HepG2 (cell line): ENCODE results near the gene TANGO6. TPM values are rescaled to one million over a fixed set of nuclear protein-coding genes. Genes with fewer than 3 reads are reported as not detected.

ENCODE experiments used
- ATAC-seq: fragments of 200-7000 bp; cut with Tn5 transposase; 3 replicates; pipeline ENCODE4 v1.9.1; 2020; ENCODE audit warnings: mild to moderate bottlenecking, moderate library complexity
- BruUV-seq: library from RNA; stranded (reverse); fragments of 400-500 nt; replicated peaks from 2 replicates; lab custom pipeline; 2021; lab: Mats Ljungman, UMichigan
- CTCF ChIA-PET: fragments of 300-600 bp; formaldehyde crosslinking; extraction: SDS; loops from one replicate; lab custom pipeline; 2021; ENCODE audit warnings: low total read pairs, inconsistent platforms, low intra/inter-chr PET ratio; lab: Yijun Ruan, JAX
- POLR2A ChIA-PET: fragments of 350-600 bp; sonication (Branson Sonifier 250); formaldehyde crosslinking; loops from one replicate; lab custom pipeline; 2020; ENCODE audit warnings: antibody characterized with exemption, inconsistent platforms; lab: Yijun Ruan, JAX
- DNase-seq: peaks from one replicate; pipeline ENCODE4 v3.0.0-alpha.2; 2015; ENCODE audit warnings: low spot score
- FAIRE-seq: peaks from 3 replicates; lab custom pipeline; 2011; peaks lifted over from hg19 to GRCh38; lab: Jason Lieb, UNC
- H2AFZ ChIP-seq: one replicate; pipeline ENCODE4 v1.6.1; 2011; ENCODE audit warnings: low read length, inconsistent platforms
- H3K27ac ChIP-seq: fragments of 300-600 bp; 3 replicates; pipeline ENCODE4 v1.8.0; 2011; ENCODE audit warnings: mixed run types, mild to moderate bottlenecking, mixed read lengths, low read length, inconsistent platforms; ENCODE audit not compliant: insufficient read depth; ENCODE audit errors: extremely low read length
- H3K27me3 ChIP-seq, 2 experiments: fragments of 200-600 bp in 1 of 2; 2 replicates in 1 of 2; 3 replicates in 1 of 2; pipeline versions ENCODE4 v1.6.0 to v1.8.0; 2011; ENCODE audit warnings: low read length in 2 of 2, mild to moderate bottlenecking in 2 of 2, moderate library complexity in 2 of 2, inconsistent platforms in 1 of 2; ENCODE audit not compliant: insufficient read depth in 2 of 2, control insufficient read depth in 1 of 2
- H3K36me3 ChIP-seq, 2 experiments: fragments of 200-600 bp in 1 of 2; replicated peaks in 1 of 2; 2 replicates in 1 of 2; 3 replicates in 1 of 2; pipeline versions ENCODE4 v1.5.1 to v1.8.0; 2011; ENCODE audit warnings: low read length in 2 of 2, inconsistent platforms in 1 of 2; ENCODE audit not compliant: insufficient read depth in 2 of 2, control insufficient read depth in 1 of 2
- H3K4me1 ChIP-seq: 2 replicates; pipeline ENCODE4 v1.5.1; 2012; ENCODE audit warnings: low read length, inconsistent platforms; ENCODE audit not compliant: insufficient read depth
- H3K4me2 ChIP-seq: 2 replicates; pipeline ENCODE4 v1.6.0; 2011; ENCODE audit warnings: low read depth, low read length, inconsistent platforms
- H3K4me3 ChIP-seq, 3 experiments: fragments of 200-600 bp in 1 of 3; sonication (generic), shearing (Covaris generic) in 1 of 3; replicated peaks in 1 of 3; 2 replicates each; pipeline ENCODE4 v1.5.1; 2011 to 2016; ENCODE audit warnings: low read length in 3 of 3, inconsistent platforms in 2 of 3, low read depth in 2 of 3, mild to moderate bottlenecking in 2 of 3, control low read depth in 1 of 3, mixed read lengths in 1 of 3; ENCODE audit not compliant: insufficient read depth in 1 of 3
- H3K79me2 ChIP-seq: one replicate; pipeline ENCODE4 v1.6.1; 2011; ENCODE audit warnings: low read length, inconsistent platforms; ENCODE audit not compliant: insufficient read depth
- H3K9ac ChIP-seq: 2 replicates; pipeline ENCODE4 v1.6.0; 2011; ENCODE audit warnings: mild to moderate bottlenecking, low read depth, low read length, inconsistent platforms; ENCODE audit not compliant: insufficient read depth
- H3K9me3 ChIP-seq: 2 replicates; pipeline ENCODE4 v1.5.1; 2012; ENCODE audit warnings: mild to moderate bottlenecking, low read length
- H4K20me1 ChIP-seq: 2 replicates; pipeline ENCODE4 v1.6.0; 2011; ENCODE audit warnings: inconsistent platforms, mild to moderate bottlenecking, low read length, moderate library complexity; ENCODE audit not compliant: insufficient read depth
- CCDC6 ChIP-seq: sonication (generic); formaldehyde crosslinking; IDR thresholded peaks from 2 replicates; pipeline ENCODE4 v1.8.1; 2022; ENCODE audit warnings: mild to moderate bottlenecking, missing genetic modification reagents, moderate library complexity
- EED ChIP-seq: sonication (generic); formaldehyde crosslinking; IDR thresholded peaks from 2 replicates; pipeline ENCODE4 v1.5.0; 2020; ENCODE audit warnings: mild to moderate bottlenecking, missing genetic modification reagents
- FOSL1 ChIP-seq: sonication (generic); formaldehyde crosslinking; IDR thresholded peaks from 2 replicates; pipeline ENCODE4 v1.9.0; 2021; ENCODE audit warnings: missing genetic modification reagents, borderline replicate concordance
- HOXA9 ChIP-seq: sonication (generic); formaldehyde crosslinking; IDR thresholded peaks from 2 replicates; pipeline ENCODE4 v1.8.1; 2022; ENCODE audit warnings: missing genetic modification reagents, mild to moderate bottlenecking, moderate library complexity, borderline replicate concordance
- ZMYM4 ChIP-seq: sonication (generic); formaldehyde crosslinking; IDR thresholded peaks from 2 replicates; pipeline ENCODE4 v1.8.1; 2023; ENCODE audit warnings: mild to moderate bottlenecking, missing genetic modification reagents
- ZNF362 ChIP-seq: sonication (generic); formaldehyde crosslinking; IDR thresholded peaks from 2 replicates; pipeline ENCODE4 v1.4.0; 2020; ENCODE audit warnings: missing genetic modification reagents, mild to moderate bottlenecking, borderline replicate concordance
- ZSCAN29 ChIP-seq: sonication (generic); formaldehyde crosslinking; conservative IDR thresholded peaks from 2 replicates; pipeline ENCODE4 v1.4.0; 2020; ENCODE audit warnings: mild to moderate bottlenecking, missing genetic modification reagents
- WGBS: methylation state at CpG from one replicate; pipeline ENCODE4 v1.1.6; 2017; ENCODE audit warnings: low lambda C conversion rate; 5-methylcytosine and 5-hydroxymethylcytosine counted together
- in situ Hi-C: cut with HindIII; loops from 2 replicates; pipeline ENCODE4 v1.10.0; 2017; ENCODE audit warnings: low pct_unique_long_range_greater_than_20kb; ENCODE audit not compliant: extremely low pct_ligation_motif_present
- intact Hi-C: fragments of 100-400 bp; cut with micrococcal nuclease; formaldehyde crosslinking; loops from one replicate; pipeline ENCODE4 v1.10.0; 2022; ENCODE audit not compliant: unreplicated experiment
- polyA plus RNA-seq, 8 experiments: library from polyadenylated mRNA; depleted of rRNA in 3 of 8; stranded (reverse) in 7 of 8; unstranded in 1 of 8; fragments of >200 nt; fragmentation: Illumina TruSeq in 4 of 8; extraction: Trizol in 4 of 8; gene quantifications; 2 replicates each; pipeline versions ENCODE4 v1.2.1 to v1.2.3, GENCODE V29; 2011 to 2016; ENCODE audit warnings: low read depth in 4 of 8, missing spikeins in 1 of 8, mixed read lengths in 1 of 8; ENCODE audit not compliant: insufficient read depth in 1 of 8
- total RNA-seq, 5 experiments: library from RNA; depleted of rRNA; stranded (reverse); fragments of >200 nt; fragmentation: Illumina TruSeq; extraction: Trizol; gene quantifications; 2 replicates each; pipeline ENCODE4 v1.2.3, GENCODE V29; 2016; ENCODE audit warnings: low read depth in 1 of 5

Gene TANGO6
- total and polyA plus RNA-seq, 2 of the 13 experiments (the other 11 are each of a cell fraction or from before 2014, with no cell fraction given), result 7.2 to 13.3 TPM

- intact Hi-C loops (no loop called here), in situ Hi-C loops (loop anchor here (25.0 kb wide), 1 partner anchor 404 kb away; no protein-coding TSS in a partner anchor)
- no peak overlapping the region for H3K9ac ChIP-seq
- ChIA-PET CTCF (no interaction called here), POLR2A (no interaction called here)
- WGBS, result 92% methylated on average over 1 of the region's 1 CpG
- H4K20me1 ChIP-seq, result no peaks in the 10 kb centered on the region
- no peaks in the 10 kb centered on the region for H3K79me2 ChIP-seq
- no peak overlapping the region for H3K4me2 ChIP-seq
- DNase-seq (no peak), FAIRE-seq (no peak), ATAC-seq (no peak)
- H3K4me3 ChIP-seq, result no peak overlapping the region
- H3K36me3 ChIP-seq, result peaks cover 16 to 40% of the 10 kb centered on the region in 2 experiments
- no peaks in the 10 kb centered on the region for H3K27me3 ChIP-seq
- no TSS peak for BruUV-seq
- no peak overlapping the region for H2AFZ ChIP-seq
- no peak overlapping the region for H3K27ac ChIP-seq
- H3K9me3 ChIP-seq, result no peaks in the 10 kb centered on the region
- TF ChIP-seq CCDC6 (CRISPR knock-in tag) (no peak), HOXA9 (no peak), ZMYM4 (CRISPR knock-in tag) (no peak), ZSCAN29 (CRISPR knock-in tag) (no peak), EED (CRISPR knock-in tag) (no peak)
- 0 out of 2 replicates have a peak, but pooled peaks cover 5% of the 10 kb centered on the region for H3K4me1 ChIP-seq
Measured at GRCh38 chr16:69115837-69116236, 272.5 kb downstream of the TANGO6 start.

- CTCF ChIA-PET, result no interaction called here
- no peak overlapping the region for H3K4me2 ChIP-seq
- no peak overlapping the region for H3K9ac ChIP-seq
- intact Hi-C loops (no loop called here), in situ Hi-C loops (loop anchor here (25.0 kb wide), 1 partner anchor 404 kb away; no protein-coding TSS in a partner anchor)
- no peak for FAIRE-seq
- H2AFZ ChIP-seq, result no peak overlapping the region
- no peaks in the 10 kb centered on the region for H3K27me3 ChIP-seq
- BruUV-seq, result no TSS peak
- H3K4me1 ChIP-seq, result 0 out of 2 replicates have a peak, but pooled peaks cover 5% of the 10 kb centered on the region
- 98% methylated on average over 7 of the region's 7 CpGs for WGBS
- H3K4me3 ChIP-seq, result no peak overlapping the region
- TF ChIP-seq ZNF362 (CRISPR knock-in tag) (no peak), FOSL1 (CRISPR knock-in tag) (no peak)
- TF ChIP-seq, all 625 proteins: peak for 0
- Histone ChIP-seq H3K36me3 (peaks cover 19 to 43% of the 10 kb centered on the region in 2 experiments), H3K27ac (no peak overlapping the region), H3K79me2 (no peaks in the 10 kb centered on the region), H3K9me3 (no peaks in the 10 kb centered on the region), H4K20me1 (no peaks in the 10 kb centered on the region)
- no peak for ATAC-seq
- no peak for DNase-seq
- POLR2A ChIA-PET, result no interaction called here
Measured at GRCh38 chr16:69116256-69116875, 273.0 kb downstream of the TANGO6 start.
